GDM1 (cell line): ENCODE results near the gene PCBD1.
"Not testable (repeated sequence)": the region's sequence is repeated elsewhere in the genome, so short reads cannot be mapped to it uniquely, and the experiment has no call there.

Experiments used
- DNase-seq: peaks from one replicate; lab custom pipeline; 2025; lab: John Stamatoyannopoulos, UW

Gene PCBD1

DNA sequence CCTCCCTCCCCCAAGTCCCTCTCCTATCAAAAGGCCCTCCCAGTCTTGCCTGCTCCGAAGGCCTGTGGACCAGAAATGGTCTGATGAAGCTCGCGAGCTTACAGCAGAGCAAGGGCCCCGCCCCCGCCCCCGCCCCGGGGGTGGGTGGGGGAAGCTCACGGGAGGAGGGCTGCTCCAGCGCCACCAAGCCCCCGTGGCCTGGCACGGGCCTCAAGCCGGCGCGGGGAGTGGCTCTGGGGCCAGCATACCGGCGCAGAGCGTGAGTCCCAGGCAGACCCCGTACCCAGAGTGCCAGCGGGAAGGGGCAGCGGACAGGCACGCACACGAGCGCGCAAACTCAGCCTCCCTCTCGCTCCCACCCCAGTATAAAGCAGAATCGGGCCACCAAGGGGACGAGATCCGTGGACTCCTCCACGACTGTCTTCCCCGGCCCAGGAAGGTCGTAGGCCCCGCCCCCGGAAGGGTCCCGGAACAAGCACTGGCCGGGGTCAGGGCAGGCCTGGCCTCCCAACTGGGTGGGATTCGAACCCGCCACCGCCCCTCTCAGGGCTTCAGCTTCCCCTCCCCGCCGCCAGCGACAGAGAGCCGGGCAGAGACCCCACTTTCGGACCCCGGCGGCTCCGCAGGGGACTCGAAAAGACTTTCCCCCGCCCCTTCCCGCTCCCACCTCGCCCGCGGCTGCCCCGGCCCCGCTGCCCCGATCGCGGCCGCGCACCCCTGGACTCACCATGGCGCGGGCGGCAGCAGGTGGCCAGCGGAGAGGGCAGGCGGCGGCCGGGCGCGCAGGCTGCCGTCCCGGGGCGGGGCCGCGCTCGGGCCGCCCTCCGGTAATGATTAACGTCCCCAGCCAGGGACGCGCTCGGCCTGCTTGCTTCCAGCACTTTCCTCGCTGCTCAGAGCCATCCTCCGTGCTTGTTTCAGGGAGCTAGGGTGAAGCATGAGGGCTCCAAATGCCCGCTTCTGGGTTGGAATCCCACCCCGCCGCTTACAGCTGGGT lies at the start of gene PCBD1:
Gene PCBD1, minus strand, starts transcription at position 762 of the 997 bp plus-strand sequence. Its CDS starts 32 bp downstream, at position 730.
- peak; percentile 41 for DNase-seq

DNA sequence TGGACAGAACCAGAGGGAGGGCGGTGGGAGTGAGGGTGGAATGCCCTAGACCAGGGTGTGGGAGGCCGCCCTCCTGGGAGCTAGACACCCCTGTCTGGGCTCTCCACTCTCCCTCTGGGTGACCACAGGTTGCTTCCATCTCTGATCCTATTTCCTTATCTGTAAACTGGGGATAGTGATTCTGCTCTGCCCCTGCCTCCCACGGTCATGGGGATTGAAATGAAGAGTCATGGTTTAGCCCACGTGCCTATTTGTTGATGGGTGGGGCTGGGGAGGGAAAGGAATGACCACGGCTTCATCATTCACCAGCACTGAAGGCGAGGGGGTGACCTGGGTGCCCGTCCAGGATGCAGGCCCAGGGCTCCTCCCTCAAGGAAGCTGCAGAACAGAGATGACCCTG lies 49.3 kb upstream of the PCBD1 start:
- no peak for DNase-seq

DNA sequence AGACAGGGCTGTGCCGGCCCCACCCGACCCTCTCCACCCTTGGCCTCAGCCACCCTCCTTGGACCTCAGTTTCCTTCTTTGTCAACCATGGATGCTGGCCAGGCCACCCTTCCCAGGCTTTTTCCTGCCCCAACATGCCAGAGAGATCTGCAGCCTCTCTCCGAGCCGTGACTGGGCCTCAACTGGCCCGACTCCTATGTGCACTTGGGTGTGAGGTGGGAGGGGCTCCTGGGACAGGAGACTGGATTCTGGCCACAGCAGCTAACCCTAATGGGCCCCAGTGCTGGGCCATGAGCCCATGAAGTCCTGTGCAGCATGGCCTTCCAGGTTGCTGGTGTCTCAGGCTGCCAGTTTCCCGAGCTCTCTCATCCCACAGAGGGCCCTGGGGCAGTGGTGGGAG lies 47.7 kb upstream of the PCBD1 start:
- DNase-seq = no peak

DNA sequence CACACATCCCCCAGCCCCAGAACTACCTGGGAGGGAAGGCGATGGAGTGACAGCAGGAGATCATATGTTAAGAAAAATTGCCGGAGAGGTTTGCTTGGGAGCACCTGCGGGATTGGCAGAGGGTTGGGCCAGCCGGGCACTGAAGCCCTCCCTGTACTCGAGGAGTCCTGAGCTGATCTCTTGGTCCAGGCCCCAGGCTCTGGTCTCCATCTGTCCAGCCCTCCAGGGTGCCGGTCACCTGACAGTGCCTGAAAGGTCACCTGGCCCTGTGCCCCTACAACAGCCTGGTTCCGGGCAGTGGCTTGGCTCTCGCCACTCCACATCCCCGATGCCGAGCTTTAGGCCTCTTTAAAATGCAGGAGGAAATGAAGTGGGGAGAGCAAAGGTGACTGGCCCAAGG lies 47.3 kb upstream of the PCBD1 start:
- no peak for DNase-seq

DNA sequence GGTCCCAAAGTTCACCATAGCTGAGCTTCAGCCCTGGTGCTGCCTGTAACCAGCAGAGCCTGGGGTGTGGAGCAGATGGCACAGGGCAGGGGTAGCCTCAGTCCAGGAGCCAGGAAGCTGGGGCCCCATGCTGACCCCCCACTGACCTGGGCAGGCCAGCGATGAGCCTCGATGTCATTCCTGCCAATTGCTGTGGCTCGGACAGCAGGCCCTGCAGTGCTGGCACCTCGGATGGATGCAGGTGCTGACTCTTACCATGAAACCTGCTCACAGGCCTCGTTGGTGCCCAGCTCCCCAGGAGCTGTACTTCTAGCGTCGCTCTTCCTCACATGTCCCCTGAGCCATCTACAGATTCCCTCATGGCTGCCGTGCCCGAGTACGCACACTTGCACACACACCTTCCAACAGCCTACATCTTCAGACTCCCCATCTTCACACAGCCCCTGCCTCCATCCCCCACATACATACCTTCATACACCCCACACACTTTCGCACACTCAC lies 46.8 kb upstream of the PCBD1 start:
- no peak for DNase-seq

DNA sequence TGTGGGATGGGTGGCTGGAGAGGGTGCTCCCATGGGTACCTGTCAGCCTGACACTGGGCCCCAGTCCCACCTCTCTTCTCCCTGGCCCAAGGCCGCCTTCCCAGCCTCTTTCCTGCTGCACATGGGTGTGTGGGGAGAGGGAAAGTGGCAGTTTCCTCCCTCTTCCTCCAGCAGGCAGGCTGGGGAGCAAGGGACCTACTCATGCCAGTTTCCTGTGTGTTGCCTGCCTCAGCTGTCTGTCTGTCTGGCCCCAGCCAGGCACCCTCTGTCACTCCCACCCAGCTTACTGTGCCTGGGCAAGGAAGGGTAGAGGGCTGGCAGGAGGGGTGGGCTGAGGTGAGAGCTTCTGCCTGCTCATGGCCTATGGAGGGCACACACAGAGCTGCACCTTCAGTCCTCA lies 46.3 kb upstream of the PCBD1 start:
- DNase-seq = no peak

DNA sequence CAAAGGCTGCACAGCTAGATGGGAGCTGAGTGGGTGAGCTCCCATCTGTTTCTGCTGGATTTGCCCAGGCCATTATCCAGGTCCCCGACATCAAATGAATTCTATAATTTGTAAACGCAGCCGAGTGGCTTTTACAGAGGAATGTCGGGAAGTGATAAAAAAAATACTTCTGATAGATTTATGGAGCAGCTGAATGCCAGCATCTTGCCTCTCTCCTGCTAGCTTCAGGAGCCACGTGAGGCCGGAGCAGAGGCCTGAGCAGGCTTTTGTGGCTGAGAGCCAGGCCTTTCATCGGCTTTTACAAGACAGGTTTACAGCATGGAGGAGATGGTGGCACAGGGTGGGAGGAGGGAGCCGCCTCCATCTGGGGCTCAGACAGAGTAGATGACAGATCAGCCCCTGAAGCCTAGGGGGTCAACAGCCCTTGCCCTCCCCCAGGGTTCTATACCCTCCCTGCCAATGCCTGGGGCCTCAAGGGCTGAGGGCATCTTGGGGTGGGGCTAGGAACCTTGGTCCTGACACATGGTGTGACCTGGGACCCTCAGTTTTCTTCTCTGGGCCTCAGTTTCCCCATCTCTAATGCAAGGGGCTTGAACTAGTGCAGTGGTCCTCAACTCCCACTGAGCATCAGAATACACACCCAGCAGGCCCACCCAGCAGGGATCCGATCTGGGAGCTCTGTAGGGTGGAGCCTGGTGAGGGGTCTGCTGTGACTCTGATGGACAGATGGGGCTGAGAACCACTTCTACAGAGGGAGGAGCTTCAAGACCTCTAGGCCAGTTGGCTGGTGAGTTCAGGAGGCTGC lies 44.2 kb upstream of the PCBD1 start:
- no peak for DNase-seq

DNA sequence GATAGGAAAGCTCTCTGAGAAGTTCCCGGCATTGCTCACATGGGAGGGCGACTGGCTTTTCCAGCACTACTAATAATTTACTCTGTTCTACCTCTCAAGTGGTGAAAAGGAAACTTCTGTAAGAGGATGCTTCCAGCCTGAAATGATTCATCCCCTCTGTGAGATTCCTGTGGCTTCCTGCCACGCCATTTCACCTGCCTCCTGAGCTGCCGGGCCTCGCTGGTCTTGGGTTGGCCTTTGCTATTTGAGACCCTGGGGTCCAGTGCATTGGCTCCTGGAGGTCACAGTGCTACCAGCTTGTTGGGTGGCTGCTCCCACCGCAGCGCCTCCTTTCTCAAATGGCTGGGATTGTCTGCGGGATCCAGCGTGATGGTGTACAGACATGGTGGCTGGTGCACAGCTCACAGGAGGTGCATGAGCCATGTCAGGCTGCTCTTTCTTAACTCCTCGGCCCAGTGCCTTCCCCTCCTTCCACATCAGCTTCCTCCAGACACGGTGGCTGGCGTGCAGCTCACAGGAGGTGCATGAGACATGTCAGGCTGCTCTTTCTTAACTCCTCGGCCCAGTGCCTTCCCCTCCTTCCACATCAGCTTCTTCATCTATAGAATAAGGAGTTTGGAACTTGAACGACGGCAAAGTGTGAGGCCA lies 42.9 kb upstream of the PCBD1 start:
- DNase-seq = no peak

DNA sequence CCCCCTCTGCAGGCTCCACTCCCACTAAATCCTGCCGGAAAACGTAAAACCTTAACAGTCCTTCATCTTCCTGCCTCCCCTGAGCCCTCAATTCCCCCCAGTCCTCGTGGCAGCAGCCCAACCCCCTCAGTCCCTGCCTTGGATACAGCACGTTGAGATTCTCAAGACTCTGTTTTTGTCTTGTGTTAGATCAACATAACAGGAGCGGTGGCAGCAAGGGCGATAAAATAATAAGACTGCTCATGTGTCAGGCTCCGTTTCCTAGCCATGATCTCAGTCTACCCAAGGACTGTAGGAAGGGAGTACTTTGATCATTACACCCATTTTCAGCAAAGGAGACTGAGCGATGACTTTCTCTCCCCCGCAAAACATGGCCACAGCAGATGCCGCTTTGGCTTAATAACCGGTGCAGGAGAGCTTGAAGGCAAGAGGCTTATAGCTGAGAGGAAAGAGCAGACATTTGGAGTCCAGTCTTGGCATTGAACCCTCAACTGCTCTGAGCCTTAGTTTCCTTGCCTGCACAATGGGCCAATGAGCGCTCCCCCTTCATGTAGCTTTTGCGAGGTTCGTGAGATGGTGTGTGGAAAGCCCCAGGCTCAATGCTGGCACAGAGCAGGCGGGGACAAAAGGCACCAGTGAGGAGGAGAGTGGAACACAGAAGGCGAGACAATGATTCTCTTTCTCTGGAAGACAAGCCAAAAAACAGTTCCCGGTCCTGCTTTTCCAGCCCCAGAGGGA lies 42.1 kb upstream of the PCBD1 start:
- DNase-seq = no peak

DNA sequence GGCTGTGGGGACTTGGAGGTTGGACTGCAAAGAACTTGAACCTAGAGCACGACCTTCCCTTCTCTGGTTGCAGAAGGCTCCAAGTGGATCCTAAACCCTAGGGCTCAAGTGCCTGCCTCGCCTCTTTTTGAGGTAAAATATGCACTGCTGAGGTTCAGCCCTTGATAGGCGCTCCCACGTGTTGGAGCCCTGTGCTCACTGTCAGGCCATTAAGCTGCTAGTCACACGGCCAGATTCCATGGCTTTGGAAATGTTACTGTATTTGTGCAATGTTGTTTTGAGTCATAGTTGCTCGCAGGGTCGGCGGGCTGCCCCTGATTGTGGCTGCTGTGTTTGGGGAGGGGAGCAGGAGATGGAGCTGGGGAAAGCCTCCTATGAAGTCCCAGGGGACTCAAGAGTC lies 39.8 kb upstream of the PCBD1 start:
- DNase-seq = no peak

DNA sequence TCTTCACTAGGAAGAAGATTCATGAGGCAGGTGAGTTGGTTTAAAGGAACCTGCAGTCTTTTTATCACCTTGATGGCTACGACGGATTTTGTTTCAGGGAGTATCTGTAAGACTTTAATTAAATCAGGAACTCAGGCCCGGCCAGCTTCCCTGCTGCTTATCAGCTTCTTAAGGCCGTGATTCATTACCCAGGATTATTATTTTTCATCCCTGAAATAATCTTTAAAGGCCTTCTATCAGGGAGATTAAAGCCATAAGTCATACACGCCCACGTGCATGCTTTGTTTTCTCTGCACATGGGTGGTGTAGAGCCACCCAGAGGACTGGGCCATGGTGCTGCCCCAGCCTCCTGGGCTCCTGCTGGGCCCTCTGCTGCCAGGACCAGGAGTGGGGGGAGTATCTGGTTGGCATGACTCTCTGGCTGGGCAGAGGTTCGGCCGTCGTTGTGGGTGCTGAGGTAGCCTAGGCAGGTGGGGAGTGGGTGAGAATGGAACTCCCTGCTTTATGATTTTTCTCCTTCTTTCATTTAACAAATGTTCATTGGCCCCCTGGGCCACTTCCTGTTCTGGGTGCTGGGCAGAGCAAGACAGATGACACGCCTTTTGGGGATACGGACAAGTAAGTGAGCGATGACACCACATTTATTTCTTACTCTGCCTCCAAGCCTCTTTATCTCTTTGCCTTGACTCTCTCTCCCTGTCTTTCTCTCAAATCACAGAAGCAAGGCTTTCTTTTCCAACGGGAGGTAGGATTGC lies 39.0 kb upstream of the PCBD1 start:
- no peak for DNase-seq

DNA sequence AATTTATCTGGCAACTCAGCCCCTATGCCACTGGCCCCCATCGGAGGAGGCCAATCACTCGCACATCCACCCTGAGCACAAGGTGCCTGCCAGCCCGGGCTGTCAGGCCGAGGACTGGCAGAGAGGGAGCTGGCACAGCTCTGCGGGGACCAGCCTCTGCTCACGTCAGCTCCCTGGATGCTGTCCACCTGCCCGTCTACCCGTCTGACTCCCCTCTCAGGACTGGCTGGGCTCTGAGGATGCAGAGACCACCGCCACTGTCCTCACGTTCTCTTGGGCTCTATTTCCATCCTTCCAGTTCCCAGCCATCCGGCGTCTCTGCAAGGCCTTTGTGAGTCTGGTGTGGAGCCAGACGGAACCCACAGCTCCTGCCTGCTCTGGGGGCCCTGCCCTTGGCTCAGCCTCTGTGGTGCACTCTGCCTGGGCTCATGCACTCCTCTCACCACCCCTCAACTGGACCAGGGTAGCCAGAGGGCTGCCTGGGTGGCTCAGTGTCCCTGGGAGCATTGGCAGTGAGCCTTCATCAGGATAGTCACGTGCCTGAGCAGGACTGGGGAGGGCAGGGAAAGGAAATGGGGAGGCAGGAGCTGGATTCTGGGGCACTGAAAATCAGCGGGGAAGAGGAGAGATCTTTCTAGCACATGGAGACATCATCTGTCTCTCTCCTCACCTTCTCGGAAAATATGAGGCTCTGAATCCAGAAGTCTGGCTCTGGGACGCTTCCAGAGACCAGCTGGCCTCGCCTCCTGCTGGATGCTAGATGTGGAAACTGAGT lies 38.0 kb upstream of the PCBD1 start:
- DNase-seq = no peak

DNA sequence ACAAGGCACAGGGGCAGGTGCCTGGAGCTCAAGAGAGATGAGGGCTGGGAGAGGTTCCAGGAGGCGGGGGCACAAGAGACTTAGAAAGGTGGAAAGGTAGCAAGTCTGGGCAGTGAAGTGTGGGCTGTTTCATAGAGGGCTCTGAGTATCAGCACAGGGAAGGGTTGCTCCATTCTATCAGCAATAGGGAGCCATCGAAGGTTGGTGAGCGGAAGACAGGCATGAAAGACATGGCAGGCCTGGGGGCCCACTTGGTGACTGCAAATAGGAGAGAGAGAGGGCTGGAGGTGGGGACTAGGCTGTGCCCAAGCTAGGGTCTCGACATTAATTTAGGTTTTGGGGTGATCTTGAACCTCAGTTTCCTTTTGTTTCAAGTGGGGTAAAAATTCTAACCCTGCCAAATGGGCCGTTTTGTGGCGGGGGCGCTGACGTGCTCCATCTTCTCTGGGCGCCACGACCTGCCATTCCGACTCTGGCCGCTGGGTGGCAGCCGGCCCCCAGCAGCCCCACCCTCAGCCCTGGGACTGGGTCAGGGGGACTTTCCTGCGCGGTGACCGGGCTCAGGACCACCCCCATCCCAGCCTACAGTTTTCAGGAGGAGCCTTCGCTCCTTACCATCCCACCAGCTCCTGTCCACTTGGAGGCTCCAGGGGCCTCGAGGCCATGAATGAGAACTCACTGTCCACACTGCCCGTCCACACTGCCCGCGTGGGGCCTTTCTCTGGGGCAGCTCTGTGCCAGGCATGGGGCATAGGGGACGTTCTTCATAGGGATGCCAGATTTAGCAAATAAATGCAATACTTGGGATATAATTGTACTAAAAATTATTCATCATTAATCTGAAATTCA lies 37.2 kb upstream of the PCBD1 start:
- no peak for DNase-seq

DNA sequence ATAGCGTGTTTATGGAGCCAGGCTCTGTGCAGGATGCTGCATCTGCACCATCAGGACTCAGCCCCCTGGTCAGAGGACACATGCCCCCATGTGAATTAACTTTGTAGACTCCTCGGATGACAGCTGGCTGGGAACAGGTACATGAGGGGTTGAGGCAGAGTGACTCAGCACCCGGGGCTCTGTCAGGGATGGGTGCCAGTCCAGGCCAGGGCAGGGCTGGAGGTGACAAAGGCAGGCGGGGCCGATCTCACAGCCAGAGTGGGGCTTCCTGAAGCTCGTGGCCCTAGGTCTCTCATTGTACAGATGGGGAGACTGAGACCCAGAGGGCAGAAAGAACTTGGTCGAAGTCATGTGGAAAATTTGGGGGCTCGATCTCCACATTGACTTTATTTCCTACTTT lies 35.3 kb upstream of the PCBD1 start:
- no peak for DNase-seq

DNA sequence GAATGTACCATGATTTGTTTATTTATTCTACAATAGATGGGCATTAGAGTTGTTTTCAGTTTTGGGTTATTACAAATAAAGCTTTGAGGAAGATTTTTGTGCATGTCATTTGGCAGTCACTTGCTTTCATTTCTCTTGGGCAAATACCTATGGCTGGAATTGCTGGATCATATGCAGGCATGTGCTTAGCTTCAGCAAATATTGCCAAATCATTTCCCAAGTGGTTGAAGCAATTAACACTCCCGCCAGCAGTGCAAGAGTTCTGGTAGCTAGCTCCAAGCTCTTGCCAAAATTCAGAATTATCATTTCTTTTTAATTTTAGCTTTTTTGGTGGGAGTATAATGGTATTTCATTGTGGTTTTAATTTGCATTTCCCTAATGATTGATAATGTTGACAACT lies 32.9 kb upstream of the PCBD1 start:
- DNase-seq = no peak

DNA sequence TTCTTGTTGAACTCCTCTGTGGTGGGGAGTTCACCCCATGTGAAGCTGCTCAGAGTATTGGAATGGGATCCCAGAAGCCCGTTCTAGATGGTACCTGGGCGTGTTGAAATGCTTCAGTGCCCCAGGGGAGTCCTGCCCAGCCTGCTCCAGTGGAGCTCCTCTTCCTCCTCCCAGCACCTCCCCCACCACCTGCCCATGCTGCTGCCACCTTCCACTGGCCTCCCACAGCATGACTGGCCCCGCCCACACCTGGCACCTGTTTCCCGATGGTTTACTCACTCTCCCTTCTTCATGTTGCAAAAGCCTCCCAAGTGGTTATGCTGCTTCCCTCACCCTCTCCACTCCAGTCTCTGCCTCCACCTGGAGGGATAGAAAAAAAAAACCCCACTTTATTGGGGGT lies 32.2 kb upstream of the PCBD1 start:
- no peak for DNase-seq

DNA sequence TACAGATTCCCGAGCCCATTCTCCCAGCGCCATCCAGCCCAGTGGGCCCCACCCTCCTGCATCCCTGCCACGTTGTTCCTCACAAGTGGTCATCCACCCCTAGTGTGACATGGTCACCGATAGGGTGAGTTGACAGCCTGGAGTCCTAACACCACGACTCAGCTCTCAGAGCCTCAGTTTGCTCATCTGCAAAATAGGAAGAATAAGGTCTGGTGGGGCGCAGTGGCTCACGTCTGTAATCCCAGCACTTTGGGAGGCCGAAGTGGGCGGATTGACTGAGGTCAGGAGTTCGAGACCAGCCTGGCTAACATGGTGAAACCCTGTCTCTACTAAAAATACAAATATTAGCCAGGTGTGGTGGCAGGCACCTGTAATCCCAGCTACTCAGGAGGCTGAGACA lies 31.5 kb upstream of the PCBD1 start:
- DNase-seq = not testable (repeated sequence)

DNA sequence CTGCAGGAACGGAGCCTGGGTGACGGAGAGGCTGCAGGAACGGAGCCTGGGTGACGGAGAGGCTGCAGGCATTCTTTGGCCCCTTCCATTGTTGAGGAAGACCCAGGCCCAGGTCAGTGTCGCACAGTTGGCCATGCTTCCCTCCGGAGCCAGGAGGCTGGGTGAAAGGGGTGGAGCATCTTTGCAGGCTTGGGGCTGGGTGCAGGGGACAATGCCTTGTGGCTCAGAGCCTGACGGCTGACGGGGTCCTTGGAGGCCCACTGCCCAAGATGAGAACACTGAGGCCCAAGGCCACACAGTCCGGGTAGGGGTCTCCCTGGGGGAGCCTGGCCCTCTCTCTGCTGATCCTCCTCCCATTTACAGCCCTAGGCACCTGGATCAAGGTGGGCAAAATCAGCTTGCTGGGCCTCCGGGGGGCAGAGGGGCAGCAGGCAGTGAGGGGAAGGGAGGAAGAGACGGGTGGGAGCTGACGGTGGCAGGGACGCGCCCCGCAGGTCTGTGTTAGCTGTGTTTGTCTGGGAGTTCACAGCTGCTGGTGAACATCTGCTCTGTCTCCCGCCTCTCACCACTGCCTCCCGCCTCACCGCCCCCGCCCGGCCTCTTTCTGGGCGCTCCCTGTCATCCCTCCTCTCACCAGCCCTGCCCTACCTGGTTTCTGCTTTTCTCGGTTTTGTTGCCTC lies 30.6 kb upstream of the PCBD1 start:
- DNase-seq = no peak

DNA sequence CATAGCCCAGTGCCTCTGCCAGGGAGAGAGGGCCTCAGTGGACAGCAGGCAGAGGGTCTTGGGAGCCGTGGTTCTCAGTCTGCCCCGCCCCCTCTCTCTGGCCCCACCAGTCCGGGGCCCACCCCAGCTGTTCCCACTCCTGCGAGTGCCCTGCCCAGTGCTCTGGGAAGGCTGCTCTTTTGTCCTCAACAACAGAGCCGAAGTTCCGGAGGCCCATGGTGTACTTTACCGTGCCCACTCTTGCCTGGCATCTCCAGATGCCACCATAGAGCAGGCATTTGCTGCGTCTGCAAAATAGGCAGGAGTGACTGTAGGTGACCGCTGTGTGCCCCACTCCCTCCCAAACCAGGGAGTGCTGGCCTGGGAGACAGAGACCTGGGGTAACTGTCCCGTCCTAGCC lies 29.3 kb upstream of the PCBD1 start:
- DNase-seq = no peak
